Cardiac fibroblast (primary cell): ENCODE data around the gene UBE2V1.

Source experiments
- DNase-seq, 2 donors: peaks; one replicate each; pipeline versions ENCODE4 v3.0.0 to v3.0.0-alpha.2; 2010; ENCODE audit warnings: low read depth in 2 of 2
- H3K4me3 ChIP-seq, 2 donors: replicated peaks in 1 of 2; 1 replicate in 1 of 2; 2 replicates in 1 of 2; pipeline ENCODE4 v1.5.1; 2011; ENCODE audit warnings: low read depth in 2 of 2, low read length in 2 of 2, mild to moderate bottlenecking in 2 of 2, moderate library complexity in 1 of 2
- TF ChIP-seq, protein P1 (sequence below): IDR thresholded peaks from one replicate; pipeline ENCODE4 v1.5.1; 2011; ENCODE audit warnings: low read depth, mild to moderate bottlenecking, low read length, inconsistent platforms

UBE2V1 gene

DNA sequence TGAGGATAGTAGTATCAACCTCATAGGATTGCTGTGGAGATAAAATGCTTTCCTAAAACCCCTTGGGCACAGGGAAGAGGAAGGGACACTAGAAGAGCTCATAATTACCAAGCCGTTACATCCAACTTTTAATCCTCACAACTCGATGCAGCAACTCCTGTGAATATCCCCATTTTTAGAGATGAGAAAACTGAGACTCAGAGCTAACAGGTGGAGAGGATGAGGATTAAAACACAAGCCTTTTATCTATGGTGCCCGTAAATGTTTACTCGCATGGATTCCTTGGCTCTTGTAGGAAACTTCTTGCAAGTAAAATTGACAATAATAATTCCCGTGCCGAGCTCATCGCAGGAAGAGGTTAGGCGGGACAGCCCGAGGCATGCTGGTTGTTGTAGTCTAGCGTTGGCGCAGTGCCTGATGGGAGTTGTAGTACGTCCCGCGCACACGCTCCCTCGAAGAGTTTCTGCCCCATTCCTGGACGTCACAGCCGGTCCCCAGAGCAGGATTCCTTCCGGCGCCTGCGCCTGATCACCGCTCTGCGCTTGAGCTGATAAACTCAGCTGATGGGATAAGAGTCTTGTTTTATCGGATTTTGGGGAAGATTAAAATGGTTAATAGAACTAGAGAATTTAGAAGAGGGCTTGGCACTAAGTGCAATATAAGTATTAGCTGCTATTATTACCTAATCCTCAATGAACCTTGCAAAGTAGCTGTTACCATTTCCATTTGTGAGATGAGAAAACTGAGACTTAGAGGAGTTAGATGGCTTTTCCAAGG is 2.8 kb upstream of the UBE2V1 start:
- peak overlapping the region; percentile 50 to 59 for H3K4me3 ChIP-seq

DNA sequence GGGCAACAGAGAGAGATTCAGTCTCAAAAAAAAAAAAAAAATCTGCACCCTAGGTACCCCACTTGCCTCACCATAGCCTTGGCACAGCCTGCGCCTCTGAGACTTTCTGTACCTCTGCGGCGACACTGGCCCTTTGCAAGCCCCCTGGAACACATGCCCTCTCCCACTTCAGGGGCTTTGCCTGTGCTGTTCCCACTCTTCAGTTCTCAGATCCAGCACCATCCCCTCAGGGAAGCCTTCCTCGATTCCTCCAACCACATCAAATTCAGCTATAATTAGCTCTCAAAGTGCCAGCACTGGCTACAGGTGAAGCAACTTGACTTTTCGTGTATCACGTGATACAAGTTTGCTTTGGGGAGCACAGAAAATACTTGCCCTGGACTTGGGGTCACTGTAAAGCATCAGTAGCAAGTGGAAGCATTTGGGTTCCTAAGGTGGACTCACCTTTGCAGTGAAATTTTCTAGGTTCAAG is 2.1 kb upstream of the UBE2V1 start:
- peak overlapping the region; percentile 50 to 59 for H3K4me3 ChIP-seq
- TF ChIP-seq, protein P1, sequence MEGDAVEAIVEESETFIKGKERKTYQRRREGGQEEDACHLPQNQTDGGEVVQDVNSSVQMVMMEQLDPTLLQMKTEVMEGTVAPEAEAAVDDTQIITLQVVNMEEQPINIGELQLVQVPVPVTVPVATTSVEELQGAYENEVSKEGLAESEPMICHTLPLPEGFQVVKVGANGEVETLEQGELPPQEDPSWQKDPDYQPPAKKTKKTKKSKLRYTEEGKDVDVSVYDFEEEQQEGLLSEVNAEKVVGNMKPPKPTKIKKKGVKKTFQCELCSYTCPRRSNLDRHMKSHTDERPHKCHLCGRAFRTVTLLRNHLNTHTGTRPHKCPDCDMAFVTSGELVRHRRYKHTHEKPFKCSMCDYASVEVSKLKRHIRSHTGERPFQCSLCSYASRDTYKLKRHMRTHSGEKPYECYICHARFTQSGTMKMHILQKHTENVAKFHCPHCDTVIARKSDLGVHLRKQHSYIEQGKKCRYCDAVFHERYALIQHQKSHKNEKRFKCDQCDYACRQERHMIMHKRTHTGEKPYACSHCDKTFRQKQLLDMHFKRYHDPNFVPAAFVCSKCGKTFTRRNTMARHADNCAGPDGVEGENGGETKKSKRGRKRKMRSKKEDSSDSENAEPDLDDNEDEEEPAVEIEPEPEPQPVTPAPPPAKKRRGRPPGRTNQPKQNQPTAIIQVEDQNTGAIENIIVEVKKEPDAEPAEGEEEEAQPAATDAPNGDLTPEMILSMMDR: no peak
- DNase-seq: no peak

More for the DNA sequence above, 2.8 kb upstream of the UBE2V1 start:
- TF ChIP-seq, protein P1: no peak
- peak; percentile 98 for DNase-seq

DNA sequence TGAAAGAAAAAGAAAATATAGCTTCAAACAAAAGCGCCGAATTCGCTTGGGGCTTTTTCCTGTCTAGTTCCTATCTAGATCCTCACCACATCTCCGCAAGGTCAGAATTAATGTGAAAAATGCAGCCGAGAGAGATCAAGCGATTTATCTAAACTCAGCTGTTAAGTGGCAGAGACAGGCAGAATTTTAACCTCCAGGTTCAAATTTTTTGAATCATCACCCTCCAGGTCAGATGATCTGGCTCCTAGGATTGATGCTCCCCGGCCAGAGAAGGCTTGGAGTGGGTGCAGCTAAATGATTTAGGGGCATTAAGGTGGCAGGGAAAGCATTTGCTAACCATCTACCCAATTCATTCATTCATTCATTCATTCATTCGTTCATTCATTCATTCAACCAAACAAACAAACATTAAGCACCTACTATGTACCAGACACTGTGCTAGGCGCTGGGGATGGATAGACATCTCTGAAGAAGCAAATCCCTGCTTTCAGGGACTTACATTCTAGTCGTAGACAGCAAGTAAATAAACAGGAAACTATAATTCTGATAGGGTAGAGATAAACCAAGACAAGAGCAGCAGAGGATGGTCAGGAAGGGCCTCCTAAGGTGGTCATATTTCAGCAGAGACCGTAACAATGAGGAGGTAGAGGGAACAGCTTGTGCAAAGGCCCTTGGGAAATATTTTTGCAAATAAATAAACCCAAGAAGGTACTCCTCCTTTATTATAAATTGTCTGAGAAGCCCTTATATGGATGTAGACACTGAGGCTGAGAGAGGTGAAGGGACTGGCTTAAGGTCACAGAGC is 672 bp upstream of the UBE2V1 start:
- peak overlapping the region; percentile 79 to 80 for H3K4me3 ChIP-seq
- TF ChIP-seq, protein P1: no peak
- no peak for DNase-seq

DNA sequence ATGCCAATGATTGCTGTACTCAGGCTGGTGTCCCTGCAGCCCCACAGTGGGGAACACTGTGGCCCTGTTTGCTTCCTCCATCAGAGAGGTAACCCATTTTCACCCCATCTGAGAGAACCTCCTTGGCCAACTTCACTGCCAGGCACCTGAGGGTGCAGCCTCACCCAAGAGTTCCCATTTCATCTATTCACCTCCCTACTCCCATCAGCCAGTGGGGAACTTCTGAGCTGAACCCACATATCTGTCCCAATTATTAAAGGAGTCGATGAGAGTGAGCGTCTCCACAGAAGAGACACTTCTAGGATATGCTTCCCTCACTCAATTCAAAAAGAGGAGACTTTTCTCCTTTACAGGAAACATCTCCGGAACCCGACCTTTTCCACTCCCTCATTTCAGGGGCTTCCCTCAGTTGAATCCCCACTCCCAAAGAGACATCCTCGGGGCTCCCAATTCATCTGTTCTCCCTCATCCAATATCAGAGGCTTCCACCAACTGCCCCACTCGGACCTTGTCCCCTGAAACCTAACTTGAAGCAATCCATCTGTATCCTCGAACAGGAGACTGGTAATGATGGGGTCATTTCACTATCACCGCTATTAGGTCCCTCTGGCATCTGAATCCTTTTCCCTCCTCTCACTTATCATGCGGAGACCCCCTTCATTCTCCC is 988 bp downstream of the UBE2V1 start:
- TF ChIP-seq, protein P1: no peak
- peak overlapping the region; percentile 79 to 80 for H3K4me3 ChIP-seq
- DNase-seq: no peak

DNA sequence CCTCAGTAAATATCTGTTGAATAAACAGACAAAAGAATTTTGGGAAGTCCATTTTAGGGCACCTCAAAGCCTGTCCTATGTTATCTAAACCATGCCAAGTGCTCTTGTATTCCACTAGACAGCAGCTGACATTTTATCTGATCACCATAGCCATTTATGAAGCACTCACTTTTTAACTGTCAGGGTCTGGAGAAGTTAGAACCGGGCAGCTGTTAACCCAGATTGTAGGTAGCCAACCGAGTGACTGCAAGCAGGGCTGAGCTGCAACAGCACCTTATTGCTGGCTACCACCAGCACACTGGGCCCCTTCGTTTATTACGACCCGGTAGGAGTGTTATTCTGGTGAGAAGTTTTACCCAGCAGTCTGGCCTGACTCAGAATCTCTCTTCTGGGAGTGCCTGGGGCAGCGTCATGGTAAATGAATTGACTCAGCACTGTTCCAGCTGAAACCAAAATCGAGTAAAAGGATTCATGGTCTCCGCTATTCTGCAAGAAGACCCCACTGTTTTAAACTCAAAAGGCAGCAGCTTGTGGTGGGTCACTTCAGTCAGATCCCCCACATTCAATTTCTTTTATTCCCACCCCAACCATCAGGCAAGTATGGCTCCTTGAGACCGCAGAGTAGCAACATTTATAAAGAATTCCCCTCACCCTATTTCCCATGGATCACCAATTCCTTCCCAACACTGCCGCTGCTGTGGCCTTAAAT is 1.7 kb downstream of the UBE2V1 start:
- H3K4me3 ChIP-seq: peak overlapping the region; percentile 79 to 80

More for the DNA sequence above, 1.7 kb downstream of the UBE2V1 start:
- DNase-seq: peak; percentile 39 to 74
- TF ChIP-seq, protein P1: no peak
